GM19240 (cell line): ENCODE results near the gene LAT.

Source experiments
- DNase-seq: peaks from one replicate; pipeline ENCODE4 v3.0.0; 2011; ENCODE audit warnings: low spot score; ENCODE audit not compliant: insufficient read length

Gene LAT

GRCh38 chr16:29007730-29008593 lies 23.1 kb downstream of the LAT start:
- DNase-seq = no peak

- DNase-seq = no peak
Measured at GRCh38 chr16:29009050-29009837, 24.4 kb downstream of the LAT start.

- DNase-seq = no peak
Measured at GRCh38 chr16:29009838-29010166, 24.9 kb downstream of the LAT start.

GRCh38 chr16:29011112-29011511 lies 26.3 kb downstream of the LAT start:
- DNase-seq = no peak

- no peak for DNase-seq
Measured at GRCh38 chr16:29011851-29012250, 27.0 kb downstream of the LAT start.

- no peak for DNase-seq
Measured at GRCh38 chr16:29012913-29013553, 28.2 kb downstream of the LAT start.

- DNase-seq = no peak
Measured at GRCh38 chr16:29014561-29015069, 29.8 kb downstream of the LAT start.

- no peak for DNase-seq
Measured at GRCh38 chr16:29022196-29022595, 37.3 kb downstream of the LAT start.

GRCh38 chr16:29023279-29024277 lies 38.7 kb downstream of the LAT start:
- DNase-seq = no peak

GRCh38 chr16:29024278-29024677 lies 39.4 kb downstream of the LAT start:
- no peak for DNase-seq

GRCh38 chr16:29025218-29025617 lies 40.4 kb downstream of the LAT start:
- DNase-seq = no peak

GRCh38 chr16:29025735-29026134 lies 40.9 kb downstream of the LAT start:
- no peak for DNase-seq

- no peak for DNase-seq
Measured at GRCh38 chr16:29028457-29029167, 43.8 kb downstream of the LAT start.

- DNase-seq = peak; percentile 18
Measured at GRCh38 chr16:29029168-29029994, 44.5 kb downstream of the LAT start.

- no peak for DNase-seq
Measured at GRCh38 chr16:29030086-29030840, 45.4 kb downstream of the LAT start.
